Type B pancreatic cell (in vitro differentiated cells): ENCODE measurements around the gene XYLT1. TPM values are rescaled to one million over a fixed set of nuclear protein-coding genes. Genes with fewer than 3 reads are reported as not detected.

Experiments
- DNase-seq: peaks from one replicate; pipeline ENCODE4 v3.0.0; 2021; ENCODE audit warnings: mixed read lengths; ENCODE audit not compliant: unreplicated experiment; ENCODE audit errors: extremely low spot score
- H3K27ac Mint-ChIP-seq: 2 replicates; pipeline ENCODE4 v1.8.0; 2021; ENCODE audit warnings: mild to moderate bottlenecking, mixed read lengths
- H3K27me3 Mint-ChIP-seq: 2 replicates; pipeline ENCODE4 v1.8.0; 2021; ENCODE audit warnings: mixed read lengths
- H3K36me3 Mint-ChIP-seq: 2 replicates; pipeline ENCODE4 v1.8.0; 2021; ENCODE audit warnings: mixed read lengths
- H3K4me1 Mint-ChIP-seq: one replicate; pipeline ENCODE4 v1.8.0; 2021; ENCODE audit warnings: mixed read lengths; ENCODE audit not compliant: unreplicated experiment
- H3K4me3 Mint-ChIP-seq: 2 replicates; pipeline ENCODE4 v1.8.0; 2021; ENCODE audit warnings: mild to moderate bottlenecking, mixed read lengths
- H3K9me3 Mint-ChIP-seq: 2 replicates; pipeline ENCODE4 v1.8.0; 2021; ENCODE audit warnings: mixed read lengths
- total RNA-seq: library from RNA; stranded (reverse); gene quantifications from 2 replicates; pipeline ENCODE4 v1.2.1, GENCODE V29; 2021; ENCODE audit warnings: low replicate concordance
- TF ChIP-seq, protein P1 (sequence below): fragments of 200-600 bp; sonication (generic); conservative IDR thresholded peaks from 2 replicates; pipeline ENCODE4 v1.5.0; 2021; ENCODE audit warnings: antibody characterized with exemption, mild to moderate bottlenecking

XYLT1 gene
- total RNA-seq, 1 donor from 2014 or later, result 14.9 TPM

GRCh38 chr16:17103216-17103615 is 367.5 kb downstream of the XYLT1 start:
- Mint-ChIP-seq H3K27me3 (no peaks in the 10 kb centered on the region), H3K9me3 (peaks cover 5% of the 10 kb centered on the region), H3K4me1 (peaks cover 4% of the 10 kb centered on the region), H3K27ac (no peak overlapping the region), H3K36me3 (no peaks in the 10 kb centered on the region), H3K4me3 (no peak overlapping the region)
- TF ChIP-seq, protein P1, sequence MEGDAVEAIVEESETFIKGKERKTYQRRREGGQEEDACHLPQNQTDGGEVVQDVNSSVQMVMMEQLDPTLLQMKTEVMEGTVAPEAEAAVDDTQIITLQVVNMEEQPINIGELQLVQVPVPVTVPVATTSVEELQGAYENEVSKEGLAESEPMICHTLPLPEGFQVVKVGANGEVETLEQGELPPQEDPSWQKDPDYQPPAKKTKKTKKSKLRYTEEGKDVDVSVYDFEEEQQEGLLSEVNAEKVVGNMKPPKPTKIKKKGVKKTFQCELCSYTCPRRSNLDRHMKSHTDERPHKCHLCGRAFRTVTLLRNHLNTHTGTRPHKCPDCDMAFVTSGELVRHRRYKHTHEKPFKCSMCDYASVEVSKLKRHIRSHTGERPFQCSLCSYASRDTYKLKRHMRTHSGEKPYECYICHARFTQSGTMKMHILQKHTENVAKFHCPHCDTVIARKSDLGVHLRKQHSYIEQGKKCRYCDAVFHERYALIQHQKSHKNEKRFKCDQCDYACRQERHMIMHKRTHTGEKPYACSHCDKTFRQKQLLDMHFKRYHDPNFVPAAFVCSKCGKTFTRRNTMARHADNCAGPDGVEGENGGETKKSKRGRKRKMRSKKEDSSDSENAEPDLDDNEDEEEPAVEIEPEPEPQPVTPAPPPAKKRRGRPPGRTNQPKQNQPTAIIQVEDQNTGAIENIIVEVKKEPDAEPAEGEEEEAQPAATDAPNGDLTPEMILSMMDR, result no peak
- no peak for DNase-seq

DNA sequence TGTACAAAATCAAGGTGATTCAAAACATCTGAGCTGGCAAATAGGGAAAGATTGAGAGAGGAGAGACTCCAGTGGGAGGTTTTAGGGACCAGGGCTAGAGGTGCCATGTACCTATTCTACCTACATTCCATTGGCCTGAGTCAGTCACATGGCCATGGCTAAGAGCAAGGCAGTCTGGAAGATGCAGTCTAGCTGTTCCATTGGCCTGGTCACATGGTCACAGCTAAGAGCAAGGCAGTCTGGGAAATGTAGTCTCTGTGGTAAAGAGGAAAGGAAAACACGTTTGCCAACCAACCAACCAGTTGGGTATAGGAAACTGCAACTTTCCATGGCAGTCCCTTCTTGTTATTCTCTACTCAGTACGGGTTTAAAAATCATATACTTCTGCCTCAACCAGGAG is 369.1 kb downstream of the XYLT1 start:
- DNase-seq, result no peak
- TF ChIP-seq, protein P1, result no peak
- no peak overlapping the region for H3K27ac Mint-ChIP-seq
- H3K4me1 Mint-ChIP-seq, result peaks cover 3% of the 10 kb centered on the region
- no peaks in the 10 kb centered on the region for H3K36me3 Mint-ChIP-seq
- H3K4me3 Mint-ChIP-seq, result no peak overlapping the region
- H3K9me3 Mint-ChIP-seq, result peaks cover 5% of the 10 kb centered on the region
- no peaks in the 10 kb centered on the region for H3K27me3 Mint-ChIP-seq

DNA sequence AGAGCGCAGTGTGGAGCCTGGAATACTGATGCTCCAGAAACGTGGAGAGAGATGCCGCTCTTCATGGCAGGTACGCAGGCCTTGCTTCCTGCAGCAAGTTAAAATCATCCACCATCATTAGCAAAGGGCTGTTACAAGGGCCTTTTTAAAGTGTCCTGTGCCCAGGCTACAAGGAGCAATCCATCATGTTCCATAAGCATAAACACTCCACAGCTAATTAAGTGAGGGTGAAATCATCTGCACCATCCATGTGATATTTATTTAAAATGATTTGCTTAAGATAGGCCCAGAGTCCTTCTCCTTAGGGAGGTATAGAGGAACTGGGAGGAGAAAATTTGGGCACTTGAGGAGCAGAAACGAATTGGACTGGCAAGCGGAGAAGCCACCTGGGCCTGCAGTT is 372.1 kb downstream of the XYLT1 start:
- peaks cover 5% of the 10 kb centered on the region for H3K9me3 Mint-ChIP-seq
- peaks cover 9% of the 10 kb centered on the region for H3K27me3 Mint-ChIP-seq
- TF ChIP-seq, protein P1, result no peak
- no peak overlapping the region for H3K27ac Mint-ChIP-seq
- H3K36me3 Mint-ChIP-seq, result no peaks in the 10 kb centered on the region
- DNase-seq, result no peak
- H3K4me3 Mint-ChIP-seq, result no peak overlapping the region
- no peaks in the 10 kb centered on the region for H3K4me1 Mint-ChIP-seq

GRCh38 chr16:17084130-17084529 is 386.6 kb downstream of the XYLT1 start:
- Mint-ChIP-seq H3K4me3 (no peak overlapping the region), H3K27ac (no peak overlapping the region), H3K9me3 (peaks cover 8% of the 10 kb centered on the region), H3K36me3 (no peaks in the 10 kb centered on the region), H3K4me1 (no peaks in the 10 kb centered on the region), H3K27me3 (peaks cover 9% of the 10 kb centered on the region)
- DNase-seq, result no peak
- TF ChIP-seq, protein P1, result no peak

DNA sequence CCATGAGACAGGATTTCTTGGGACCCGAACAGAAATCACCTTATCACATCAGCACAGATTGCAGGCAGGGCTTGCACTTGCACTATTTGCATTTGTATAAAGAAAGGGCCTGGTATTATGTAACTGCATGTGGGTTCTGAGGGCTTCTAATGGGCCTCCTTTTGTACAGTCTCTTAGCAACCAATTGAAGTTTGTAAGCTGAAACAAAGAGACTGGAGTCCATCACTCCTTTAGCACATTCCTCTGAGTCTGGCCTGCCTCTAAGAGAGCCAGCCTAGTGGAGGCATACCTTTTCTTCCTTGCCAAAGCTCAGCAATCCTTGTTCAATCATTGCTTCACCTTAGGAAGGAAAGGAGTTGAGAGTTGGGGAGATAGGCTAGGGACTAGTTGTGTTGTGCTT is 387.1 kb downstream of the XYLT1 start:
- TF ChIP-seq, protein P1, result no peak
- Mint-ChIP-seq H3K4me1 (no peaks in the 10 kb centered on the region), H3K27ac (no peak overlapping the region)

More for the DNA sequence above, 387.1 kb downstream of the XYLT1 start:
- no peak overlapping the region for H3K4me3 Mint-ChIP-seq
- no peaks in the 10 kb centered on the region for H3K36me3 Mint-ChIP-seq
- no peak for DNase-seq
- H3K9me3 Mint-ChIP-seq, result peaks cover 8% of the 10 kb centered on the region
- H3K27me3 Mint-ChIP-seq, result peaks cover 9% of the 10 kb centered on the region
